Raji (cell line): ENCODE data around the gene CCM2.

ENCODE experiments used
- POLR2A ChIP-seq: IDR thresholded peaks from 2 replicates; pipeline ENCODE4 v1.6.1; 2011; ENCODE audit warnings: low read depth, low read length, control low read depth; ENCODE audit not compliant: insufficient read depth

The CCM2 gene

DNA sequence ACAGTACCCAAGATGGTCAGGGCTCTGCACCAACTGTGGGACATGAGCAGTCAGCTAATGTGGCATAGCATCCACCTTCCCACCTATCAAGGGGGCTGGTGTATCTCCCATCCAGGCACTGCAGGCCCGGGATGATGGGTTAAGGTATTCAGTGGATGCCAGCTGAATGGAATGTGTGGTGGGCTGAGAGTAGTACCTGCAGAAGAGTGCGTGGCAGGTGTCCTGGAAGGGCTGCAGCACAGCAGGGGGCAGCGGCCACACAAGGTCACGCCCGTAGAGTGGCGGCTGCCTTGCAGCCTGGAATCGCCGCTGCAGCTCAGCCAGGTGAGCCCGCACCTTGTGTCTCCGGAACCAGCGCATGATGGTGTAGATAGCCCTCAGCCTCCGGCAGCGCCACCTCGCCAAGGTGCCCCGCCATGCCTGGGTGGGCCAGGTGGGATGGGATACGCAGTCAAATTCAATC lies 34.5 kb upstream of the CCM2 start:
- no peak for TF ChIP-seq POLR2A

DNA sequence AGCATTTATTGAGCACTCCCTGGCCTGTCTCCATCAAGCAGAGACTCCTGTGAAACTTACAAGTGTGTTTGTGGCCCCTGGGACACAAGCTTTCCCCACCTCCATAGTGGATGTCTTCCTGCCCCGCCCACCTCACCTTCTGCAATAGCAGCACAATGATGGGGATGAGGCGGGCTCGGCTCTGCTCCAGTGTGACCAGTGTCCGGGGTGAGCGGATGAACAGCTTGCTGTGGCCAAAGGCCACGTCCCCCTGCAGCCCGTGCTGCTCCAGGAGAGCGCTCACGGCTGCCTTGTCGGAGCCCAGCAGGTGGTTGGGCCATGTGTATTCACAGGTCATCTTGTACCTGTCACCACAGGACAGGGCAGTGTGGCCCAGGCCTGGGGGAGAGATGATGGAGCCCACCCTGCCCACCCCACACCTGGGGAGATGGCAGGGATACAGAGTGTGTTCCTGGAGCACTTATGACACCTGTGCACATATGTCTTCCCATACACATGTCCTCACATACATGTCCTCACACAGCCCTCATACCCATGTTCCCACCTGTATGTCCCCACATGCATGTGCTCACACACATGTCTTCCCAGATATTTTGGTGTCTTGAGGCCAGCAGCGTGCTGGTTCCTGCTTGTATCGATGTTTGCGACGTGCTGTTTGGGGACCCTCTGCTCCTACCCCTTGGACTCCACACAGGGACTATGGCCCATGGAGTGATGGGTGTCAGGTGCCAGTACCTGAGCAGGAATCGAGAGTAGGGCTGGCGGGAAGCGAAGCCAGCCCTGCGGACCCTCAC lies 33.9 kb upstream of the CCM2 start:
- TF ChIP-seq POLR2A, result no peak

- TF ChIP-seq POLR2A, result no peak
These were observed 33.1 kb upstream of the CCM2 start for GRCh38 chr7:44966731-44967538.

- TF ChIP-seq POLR2A, result no peak
These were observed 32.2 kb upstream of the CCM2 start for GRCh38 chr7:44967571-44968446.

DNA sequence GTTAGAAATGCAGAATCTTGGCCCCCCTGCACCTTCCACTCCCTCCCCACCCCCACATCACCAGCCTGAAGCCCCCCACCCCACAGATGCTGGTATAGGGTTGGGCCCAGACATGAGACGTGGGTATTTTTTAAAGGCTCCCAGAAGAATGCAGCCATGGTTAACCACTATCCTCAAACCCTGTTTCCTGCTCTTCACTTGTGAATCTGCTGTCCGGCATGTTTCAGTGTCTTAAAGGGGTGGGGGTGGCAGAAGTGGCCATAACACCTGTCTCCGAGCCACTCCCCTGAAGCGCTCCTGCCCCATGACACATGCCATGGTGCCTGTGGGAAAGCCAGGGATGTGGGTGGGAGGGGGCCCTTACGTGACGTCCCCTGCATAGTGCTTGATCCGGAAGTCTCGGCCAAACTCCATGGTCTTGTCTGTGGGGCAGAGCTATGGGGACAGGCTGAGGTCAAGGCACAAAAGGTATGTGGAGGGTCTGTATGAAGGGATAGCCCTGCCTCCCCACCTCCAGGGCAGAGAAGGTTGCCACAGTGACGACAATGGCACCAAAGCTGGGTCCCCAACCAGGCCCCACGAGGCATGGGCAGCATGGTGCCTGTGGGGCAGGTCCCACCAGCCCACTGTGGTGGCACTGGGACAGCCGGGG lies 30.8 kb upstream of the CCM2 start:
- TF ChIP-seq POLR2A, result no peak

GRCh38 chr7:44969701-44970522 lies 30.1 kb upstream of the CCM2 start:
- 0 out of 2 replicates have a peak, but pooled peaks have one; percentile 13 for TF ChIP-seq POLR2A

DNA sequence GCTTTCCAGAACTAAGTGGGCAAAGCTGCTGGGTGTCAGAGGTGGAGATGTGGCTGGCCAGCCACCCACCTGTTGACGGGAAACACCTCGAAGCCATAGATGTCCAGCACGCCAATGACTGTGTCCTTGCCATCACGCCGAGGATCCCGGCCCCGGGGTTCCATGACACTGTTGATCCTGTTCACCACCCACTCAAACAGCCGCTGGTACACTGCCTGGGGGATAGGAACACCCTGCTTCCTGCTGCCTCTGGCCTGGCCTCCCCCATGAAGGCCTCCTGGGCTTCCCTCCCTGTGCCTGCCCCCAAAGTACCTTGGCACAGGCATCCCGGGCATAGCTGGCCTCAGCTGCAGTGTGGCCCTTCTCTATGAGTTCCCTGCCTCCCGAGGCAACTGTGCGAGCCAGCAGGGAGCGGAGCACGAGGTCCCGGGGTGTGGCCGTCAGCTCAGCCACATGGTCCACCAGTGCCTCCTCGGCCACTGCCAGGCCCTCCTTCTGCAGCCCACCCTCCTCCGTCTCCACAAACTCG lies 29.4 kb upstream of the CCM2 start:
- no peak for TF ChIP-seq POLR2A

DNA sequence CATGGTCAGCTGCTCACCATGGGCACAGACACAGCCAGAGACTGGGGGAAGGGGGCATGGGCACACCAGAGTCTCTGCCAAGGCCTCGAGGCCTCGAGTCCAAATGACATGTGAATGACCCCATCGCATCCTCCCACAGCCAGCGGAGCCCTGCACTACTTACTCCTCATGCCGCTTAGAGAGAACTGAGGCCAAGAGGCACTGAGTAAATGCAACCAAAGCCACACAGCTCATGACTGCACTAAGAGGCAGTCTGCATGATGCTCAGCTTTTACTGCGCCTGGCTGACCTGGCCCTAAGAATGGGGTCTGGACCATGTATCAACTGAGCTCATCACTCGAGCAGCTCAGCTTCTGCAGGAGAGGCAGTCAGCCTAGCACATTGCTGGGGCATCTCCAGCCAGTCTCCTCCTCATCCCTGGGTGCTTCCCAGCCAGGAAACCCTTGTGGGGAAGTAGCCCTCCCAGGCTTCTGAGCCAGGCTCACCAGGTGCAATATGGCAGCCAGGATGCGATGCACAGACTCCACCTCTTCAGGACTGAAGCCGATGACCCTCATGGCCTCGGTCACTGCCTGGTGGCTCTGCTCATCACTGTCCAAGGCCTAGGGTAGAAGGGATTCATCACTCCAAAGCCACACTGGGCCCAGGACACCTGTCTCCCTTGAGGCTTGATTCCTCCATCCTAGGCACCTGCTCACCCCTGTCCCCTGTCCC lies 28.7 kb upstream of the CCM2 start:
- no peak for TF ChIP-seq POLR2A

DNA sequence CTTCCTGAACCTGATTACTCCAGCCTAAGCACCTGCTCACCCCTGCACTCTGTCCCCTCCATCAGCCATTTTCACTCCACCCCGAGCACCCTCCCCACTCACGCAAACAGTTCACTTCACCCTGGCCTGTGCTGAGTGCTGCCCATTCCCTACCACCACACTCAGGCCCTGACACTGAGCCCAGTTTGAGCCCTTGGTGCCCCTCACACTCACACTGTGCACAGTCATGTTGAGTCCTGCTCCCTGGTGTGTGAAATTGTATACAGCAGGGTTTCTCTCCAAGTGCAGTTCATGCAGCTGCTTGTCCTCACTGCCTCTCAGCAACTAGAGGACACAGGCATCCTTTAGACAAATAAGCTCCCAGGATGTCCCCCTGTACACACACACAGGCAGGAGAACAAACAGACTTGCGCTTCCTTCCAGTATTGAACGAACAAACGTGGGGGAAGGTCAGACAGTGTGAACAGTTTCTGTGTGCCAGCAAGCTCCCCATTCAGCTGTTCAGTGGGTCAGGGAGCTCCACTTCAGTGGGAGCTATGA lies 28.0 kb upstream of the CCM2 start:
- no peak for TF ChIP-seq POLR2A

DNA sequence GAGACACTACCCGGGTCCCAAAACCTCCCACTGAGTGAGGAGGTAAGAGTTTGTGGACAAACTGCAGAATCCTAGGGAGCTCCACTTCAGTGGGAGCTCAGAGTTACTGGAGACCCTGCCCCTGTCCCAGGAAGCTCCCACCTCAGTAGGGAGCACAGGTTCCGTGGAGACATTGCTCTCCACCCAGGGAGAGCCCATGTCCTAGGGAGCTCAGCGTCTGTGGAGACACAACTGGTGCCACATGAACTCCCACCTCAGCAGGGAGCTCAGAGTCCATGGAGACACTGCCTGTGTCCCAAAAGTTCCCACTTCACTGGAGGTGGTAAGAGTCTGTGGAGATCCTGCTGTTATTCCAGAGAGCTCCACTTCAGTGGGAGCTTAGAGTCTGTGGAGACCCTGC lies 27.4 kb upstream of the CCM2 start:
- TF ChIP-seq POLR2A, result no peak

DNA sequence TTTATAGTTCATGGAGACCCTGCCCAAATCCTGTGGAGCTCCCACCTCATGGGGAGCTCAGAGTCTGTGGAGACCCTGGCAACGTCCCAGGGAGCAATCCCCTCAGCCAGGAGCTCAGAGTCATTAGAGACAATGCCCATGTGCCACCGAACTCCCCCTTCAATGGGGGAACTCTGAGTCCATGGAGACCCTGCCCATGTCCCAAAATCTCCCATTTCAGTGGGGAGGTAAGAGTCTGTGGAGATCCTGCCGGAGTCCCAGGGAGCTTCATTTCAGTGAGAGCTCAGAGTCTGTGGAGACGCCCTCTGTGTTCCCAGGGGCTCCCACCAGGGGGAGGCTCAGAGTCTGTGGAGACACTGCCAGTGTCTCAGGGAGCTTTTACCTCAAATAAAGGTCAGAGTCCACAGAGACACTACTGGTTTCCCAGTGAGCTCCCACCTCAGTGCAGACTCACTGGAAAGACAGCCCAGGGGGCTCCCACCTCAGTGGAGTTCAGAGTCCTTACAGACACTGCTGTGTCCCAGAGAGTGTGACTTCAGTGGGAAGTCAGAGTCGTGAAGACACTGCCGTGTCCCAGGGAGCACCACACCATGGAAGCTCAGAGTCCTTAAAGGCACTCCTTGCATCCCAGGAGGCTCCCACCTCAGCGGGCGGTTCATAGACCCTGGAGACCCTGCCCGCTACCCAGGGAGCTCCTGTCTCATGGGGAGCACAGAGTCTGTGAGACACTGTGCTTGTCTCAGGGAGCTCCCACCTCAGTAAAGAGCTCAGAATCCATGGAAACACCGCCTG lies 26.2 kb upstream of the CCM2 start:
- TF ChIP-seq POLR2A, result no peak

DNA sequence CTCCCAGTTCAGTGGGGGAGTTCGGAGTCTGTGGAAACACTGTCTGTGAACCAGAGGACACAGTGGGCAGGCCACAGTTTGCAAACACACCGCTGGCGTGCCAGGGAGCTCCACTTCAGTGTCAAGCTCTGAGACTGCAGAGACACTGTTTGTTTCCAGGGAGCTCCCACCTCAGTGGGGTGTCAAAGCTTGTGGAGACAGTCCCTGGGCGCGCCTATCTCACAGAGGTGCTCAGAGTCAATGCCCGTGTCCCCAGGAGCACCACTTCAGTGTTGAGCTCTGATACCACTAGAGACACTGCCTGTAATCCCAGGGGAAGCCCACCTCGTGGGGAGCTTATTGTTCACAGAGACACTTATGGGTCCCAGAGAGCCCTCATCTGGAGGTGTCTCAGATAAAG lies 25.5 kb upstream of the CCM2 start:
- TF ChIP-seq POLR2A, result no peak
